B cell (primary cell): ENCODE measurements around the gene IGFBP7. TPM values are rescaled to one million over a fixed set of nuclear protein-coding genes. Genes with fewer than 3 reads are reported as not detected.
A peak's percentile ranks its signal among the peaks of the same experiment; 100 is the strongest.

Experiments used
- ATAC-seq: fragments of 200-7000 bp; cut with Tn5 transposase; one replicate; pipeline ENCODE4 v1.10.0; 2021; ENCODE audit warnings: low read depth, mild to moderate bottlenecking, moderate number of reproducible peaks, moderate library complexity
- CTCF ChIA-PET: fragments of 350-600 bp; sonication (Branson Sonifier 250); formaldehyde crosslinking; loops from one replicate; lab custom pipeline; 2021; ENCODE audit warnings: antibody characterized with exemption, inconsistent platforms; lab: Charles Lee
- POLR2A ChIA-PET: fragments of 350-600 bp; sonication (Branson Sonifier 250); formaldehyde crosslinking; loops from one replicate; lab custom pipeline; 2021; ENCODE audit warnings: antibody characterized with exemption; lab: Charles Lee
- DNase-seq: peaks from one replicate; pipeline ENCODE4 v3.0.0; 2013
- H2AFZ ChIP-seq: 2 replicates; pipeline ENCODE4 v1.6.1; 2012; ENCODE audit warnings: mild to moderate bottlenecking, low read depth, low read length; ENCODE audit not compliant: insufficient read depth, poor library complexity, severe bottlenecking
- H3K27ac ChIP-seq, 2 donors: 1 replicate in 1 of 2; 2 replicates in 1 of 2; pipeline ENCODE4 v1.5.1; 2012 to 2013; ENCODE audit warnings: low read length in 2 of 2, mild to moderate bottlenecking in 2 of 2, moderate library complexity in 1 of 2
- H3K27me3 ChIP-seq, 4 experiments: fragments of 200-600 bp in 1 of 4; sonication (generic) in 1 of 4; replicated peaks in 1 of 4; 1 replicate in 2 of 4; 2 replicates in 2 of 4; pipeline versions ENCODE4 v1.6.1 to v1.7.0; 2013 to 2016; ENCODE audit warnings: low read length in 3 of 4, mild to moderate bottlenecking in 2 of 4, mixed read lengths in 1 of 4, moderate library complexity in 1 of 4; ENCODE audit not compliant: insufficient read depth in 4 of 4, control insufficient read depth in 3 of 4; ENCODE audit errors: control extremely low read depth in 1 of 4
- H3K36me3 ChIP-seq, 2 experiments: replicated peaks in 1 of 2; 1 replicate in 1 of 2; 2 replicates in 1 of 2; pipeline versions ENCODE4 v1.6.1 to v1.7.1; 2013; ENCODE audit warnings: low read length in 1 of 2; ENCODE audit not compliant: insufficient read depth in 2 of 2, control insufficient read depth in 1 of 2; ENCODE audit errors: control extremely low read depth in 1 of 2, extremely low read depth in 1 of 2
- H3K4me1 ChIP-seq, 2 donors: fragments of 200-600 bp in 1 of 2; sonication (generic) in 1 of 2; 1 replicate in 1 of 2; 2 replicates in 1 of 2; pipeline versions ENCODE4 v1.5.1 to v1.6.1; 2013 to 2017; ENCODE audit warnings: low read length in 2 of 2; ENCODE audit not compliant: control insufficient read depth in 2 of 2, insufficient read depth in 2 of 2
- H3K4me2 ChIP-seq: replicated peaks from 2 replicates; pipeline ENCODE3; 2012; ENCODE audit warnings: mild to moderate bottlenecking, low read depth, low read length; ENCODE audit not compliant: poor library complexity, severe bottlenecking
- H3K4me3 ChIP-seq, 5 experiments: fragments of 200-600 bp in 1 of 5; sonication (generic) in 1 of 5; 1 replicate in 3 of 5; 2 replicates in 2 of 5; pipeline versions ENCODE4 v1.5.1 to v1.7.0; 2011 to 2016; ENCODE audit warnings: low read length in 4 of 5, mild to moderate bottlenecking in 4 of 5, low read depth in 2 of 5, control low read depth in 1 of 5, moderate library complexity in 1 of 5; ENCODE audit not compliant: insufficient read depth in 1 of 5; ENCODE audit errors: control extremely low read depth in 1 of 5, extremely low read depth in 1 of 5
- H3K79me2 ChIP-seq: fragments of 200-600 bp; sonication (generic); one replicate; pipeline ENCODE4 v1.6.0; 2016; ENCODE audit warnings: low read length; ENCODE audit not compliant: control insufficient read depth, insufficient read depth
- H3K9ac ChIP-seq: fragments of 200-600 bp; sonication (generic); 2 replicates; pipeline ENCODE4 v1.6.1; 2017; ENCODE audit warnings: mild to moderate bottlenecking, low read length, moderate library complexity
- H3K9me3 ChIP-seq, 3 donors: one replicate each; pipeline versions ENCODE4 v1.6.1 to v1.7.1; 2013; ENCODE audit warnings: low read length in 2 of 3; ENCODE audit not compliant: control insufficient read depth in 2 of 3, insufficient read depth in 1 of 3; ENCODE audit errors: control extremely low read depth in 1 of 3
- H4K20me1 ChIP-seq: 2 replicates; pipeline ENCODE4 v1.6.0; 2012; ENCODE audit warnings: mild to moderate bottlenecking, low read length; ENCODE audit not compliant: insufficient read depth, control insufficient read depth, poor library complexity, severe bottlenecking
- H3K27ac Mint-ChIP-seq: one replicate; pipeline ENCODE4 v1.8.0; 2021; ENCODE audit warnings: mixed read lengths
- H3K27me3 Mint-ChIP-seq: one replicate; pipeline ENCODE4 v1.8.0; 2021; ENCODE audit warnings: mixed read lengths
- H3K4me1 Mint-ChIP-seq: one replicate; pipeline ENCODE4 v1.8.0; 2021; ENCODE audit warnings: mixed read lengths
- H3K4me3 Mint-ChIP-seq: one replicate; pipeline ENCODE4 v1.8.0; 2021; ENCODE audit warnings: mixed read lengths
- H3K9me3 Mint-ChIP-seq: one replicate; pipeline ENCODE4 v1.8.0; 2022; ENCODE audit warnings: mixed read lengths; ENCODE audit not compliant: insufficient read depth
- EZH2 ChIP-seq: IDR thresholded peaks from 2 replicates; pipeline ENCODE4 v1.6.1; 2012; ENCODE audit warnings: borderline replicate concordance, low read depth, mild to moderate bottlenecking, moderate library complexity, low read length; ENCODE audit not compliant: insufficient read depth, poor library complexity, severe bottlenecking
- WGBS: methylation state at CpG from one replicate; pipeline ENCODE4 v1.1.5; 2013; ENCODE audit warnings: missing lambda C conversion rate; ENCODE audit not compliant: insufficient coverage; 5-methylcytosine and 5-hydroxymethylcytosine counted together
- intact Hi-C: fragments of 100-400 bp; cut with micrococcal nuclease; formaldehyde crosslinking; loops from one replicate; pipeline ENCODE4 v1.10.0; 2022
- polyA plus RNA-seq: library from polyadenylated mRNA; depleted of rRNA; stranded (reverse); fragments of >200 nt; gene quantifications from 2 replicates; pipeline ENCODE4 v1.2.3, GENCODE V29; 2012
- small RNA-seq: library from RNA; depleted of rRNA; stranded (forward); fragments of <200 nt; gene quantifications from one replicate; pipeline ENCODE3, GENCODE V24; 2012; ENCODE audit warnings: low replicate concordance, low read depth; ENCODE audit not compliant: insufficient read length
- total RNA-seq, 2 donors: library from RNA; stranded (reverse); fragments of 120-200 nt in 1 of 2; gene quantifications; 1 replicate in 1 of 2; 2 replicates in 1 of 2; pipeline versions ENCODE4 v1.2.3 to v1.2.4, GENCODE V29; 2013 to 2022
- TF ChIP-seq, protein P1 (sequence below): fragments of 200-600 bp; IDR thresholded peaks from one replicate; pipeline ENCODE4 v1.8.0; 2022; ENCODE audit warnings: antibody characterized with exemption, mild to moderate bottlenecking

IGFBP7 gene
- total and polyA plus RNA-seq, 2 donors (not counting 1 experiment from before 2014, with no cell fraction given), result 0.37 TPM; not detected in 1

DNA sequence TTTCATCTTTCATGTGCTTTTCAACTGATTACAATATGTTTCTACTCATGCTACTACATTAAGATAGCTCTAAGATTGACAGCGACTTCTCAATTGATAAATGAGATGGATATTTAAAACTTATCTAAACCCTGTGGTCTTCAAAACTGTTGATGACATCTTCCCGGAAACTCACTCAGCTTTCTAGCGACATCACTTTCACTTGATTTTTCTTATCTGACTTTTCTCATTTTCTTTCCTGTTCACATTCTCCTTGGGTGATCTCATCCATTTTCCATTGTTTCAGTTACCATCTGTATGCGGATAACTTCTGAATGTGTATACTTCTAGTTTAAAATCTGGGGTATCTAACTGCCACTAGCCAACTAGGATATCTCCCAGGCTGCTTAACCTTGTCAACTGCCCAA, 128.4 kb downstream of the IGFBP7 start:
- H4K20me1 ChIP-seq, result peaks cover 68% of the 10 kb centered on the region
- H3K36me3 ChIP-seq, result peaks cover 0 to 12% of the 10 kb centered on the region in 2 experiments
- H2AFZ ChIP-seq, result no peak overlapping the region
- TF ChIP-seq, protein P1, sequence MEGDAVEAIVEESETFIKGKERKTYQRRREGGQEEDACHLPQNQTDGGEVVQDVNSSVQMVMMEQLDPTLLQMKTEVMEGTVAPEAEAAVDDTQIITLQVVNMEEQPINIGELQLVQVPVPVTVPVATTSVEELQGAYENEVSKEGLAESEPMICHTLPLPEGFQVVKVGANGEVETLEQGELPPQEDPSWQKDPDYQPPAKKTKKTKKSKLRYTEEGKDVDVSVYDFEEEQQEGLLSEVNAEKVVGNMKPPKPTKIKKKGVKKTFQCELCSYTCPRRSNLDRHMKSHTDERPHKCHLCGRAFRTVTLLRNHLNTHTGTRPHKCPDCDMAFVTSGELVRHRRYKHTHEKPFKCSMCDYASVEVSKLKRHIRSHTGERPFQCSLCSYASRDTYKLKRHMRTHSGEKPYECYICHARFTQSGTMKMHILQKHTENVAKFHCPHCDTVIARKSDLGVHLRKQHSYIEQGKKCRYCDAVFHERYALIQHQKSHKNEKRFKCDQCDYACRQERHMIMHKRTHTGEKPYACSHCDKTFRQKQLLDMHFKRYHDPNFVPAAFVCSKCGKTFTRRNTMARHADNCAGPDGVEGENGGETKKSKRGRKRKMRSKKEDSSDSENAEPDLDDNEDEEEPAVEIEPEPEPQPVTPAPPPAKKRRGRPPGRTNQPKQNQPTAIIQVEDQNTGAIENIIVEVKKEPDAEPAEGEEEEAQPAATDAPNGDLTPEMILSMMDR, result no peak
- no peak for TF ChIP-seq EZH2
- H3K4me1 ChIP-seq, result peaks cover 18 to 30% of the 10 kb centered on the region in 2 donors
- peaks cover 89% of the 10 kb centered on the region for H3K79me2 ChIP-seq
- POLR2A ChIA-PET, result no interaction called here
- H3K9me3 Mint-ChIP-seq, result no peaks in the 10 kb centered on the region
- peak overlapping the region in 1 of 2 donors; percentile 31 for H3K27ac ChIP-seq
- no peak for DNase-seq
- H3K27me3 ChIP-seq, result no peaks in the 10 kb centered on the region
- H3K9me3 ChIP-seq, result no peaks in the 10 kb centered on the region
- H3K4me1 Mint-ChIP-seq, result peaks cover 55% of the 10 kb centered on the region
- intact Hi-C loops, result no loop called here
- no peaks in the 10 kb centered on the region for H3K27me3 Mint-ChIP-seq
- no peak for ATAC-seq
- no peak overlapping the region for H3K9ac ChIP-seq
- H3K4me3 ChIP-seq, result no peak overlapping the region
- peak overlapping the region; percentile 17 for H3K4me2 ChIP-seq
- peak overlapping the region; percentile 1 for H3K4me3 Mint-ChIP-seq
- CTCF ChIA-PET, result no interaction called here
- 85% methylated on average over 2 of the region's 4 CpGs for WGBS
- H3K27ac Mint-ChIP-seq, result no peak overlapping the region

Small RNA genes lying within 50 kb of the gene (small RNA-seq; reads per million reads assigned to genes)
- gene RNU6-998P, result not detected

Other genes starting within 250 kb of the IGFBP7 start
- gene REST, start 202.5 kb downstream of the IGFBP7 start, total RNA-seq, result 59.4 and 61.1 TPM in 2 replicates
- 6.2 and 10.7 TPM in 2 replicates for gene REST, start 202.5 kb downstream of the IGFBP7 start, polyA plus RNA-seq
- gene NOA1, start 132.8 kb downstream of the IGFBP7 start, total RNA-seq, result 22.7 and 24.0 TPM in 2 replicates
- 12.4 and 17.4 TPM in 2 replicates for gene NOA1, start 132.8 kb downstream of the IGFBP7 start, polyA plus RNA-seq
- 108 and 110 TPM in 2 replicates for gene POLR2B, start 131.5 kb downstream of the IGFBP7 start, total RNA-seq
- 37.5 and 48.8 TPM in 2 replicates for gene POLR2B, start 131.5 kb downstream of the IGFBP7 start, polyA plus RNA-seq